ENCODE measurements around the gene VRK2.
"Not testable (repeated sequence)": the region's sequence is repeated elsewhere in the genome, so short reads cannot be mapped to it uniquely, and the experiment has no call there.

VRK2 gene

GRCh38 chr2:58170334-58170933, 123.8 kb downstream of the VRK2 start:
- DNase-seq: not testable (repeated sequence)

GRCh38 chr2:58171831-58172230, 125.2 kb downstream of the VRK2 start:
- DNase-seq: not testable (repeated sequence)

- DNase-seq: not testable (repeated sequence)
Observed at GRCh38 chr2:58177187-58177586, 130.6 kb downstream of the VRK2 start.

GRCh38 chr2:58180175-58180574, 133.6 kb downstream of the VRK2 start:
- not testable (repeated sequence) for DNase-seq

- DNase-seq: no peak
Observed at GRCh38 chr2:58180635-58181034, 134.0 kb downstream of the VRK2 start.

- DNase-seq: no peak
Observed at GRCh38 chr2:58182527-58182926, 135.9 kb downstream of the VRK2 start.

GRCh38 chr2:58186501-58186900, 139.9 kb downstream of the VRK2 start:
- no peak for DNase-seq

GRCh38 chr2:58187022-58187421, 140.4 kb downstream of the VRK2 start:
- not testable (repeated sequence) for DNase-seq

GRCh38 chr2:58194458-58194857, 147.9 kb downstream of the VRK2 start:
- no peak for DNase-seq

- no peak for DNase-seq
Observed at GRCh38 chr2:58195662-58196061, 149.1 kb downstream of the VRK2 start.

- no peak for DNase-seq
Observed at GRCh38 chr2:58197894-58198293, 151.3 kb downstream of the VRK2 start.

- DNase-seq: no peak
Observed at GRCh38 chr2:58202404-58202803, 155.8 kb downstream of the VRK2 start.

GRCh38 chr2:58203018-58203417, 156.4 kb downstream of the VRK2 start:
- DNase-seq: no peak

GRCh38 chr2:58204195-58204959, 157.8 kb downstream of the VRK2 start:
- DNase-seq: no peak

GRCh38 chr2:58206785-58207184, 160.2 kb downstream of the VRK2 start:
- DNase-seq: no peak

GRCh38 chr2:58207189-58207588, 160.6 kb downstream of the VRK2 start:
- no peak for DNase-seq
